ENCODE data around the gene SULT2A1.

DNA sequence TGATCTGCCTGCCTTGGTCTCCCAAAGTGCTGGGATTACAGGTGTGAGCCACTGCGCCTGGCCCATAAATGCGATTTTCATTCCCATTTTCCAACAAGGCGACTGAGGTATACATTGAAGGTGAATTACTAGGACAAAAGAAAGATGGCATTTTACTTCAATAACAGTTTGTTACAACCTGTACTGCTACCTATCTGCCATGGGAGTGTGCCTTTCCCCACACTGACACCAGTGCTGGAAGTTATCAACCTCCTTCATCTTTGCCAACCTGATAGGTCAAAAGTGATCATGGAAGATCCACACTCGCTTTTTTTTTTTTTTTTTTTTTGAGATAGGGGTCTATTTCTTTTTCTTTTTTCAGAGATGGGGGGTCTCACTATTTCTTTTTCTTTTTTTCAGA, 53.4 kb downstream of the SULT2A1 start:
- TF ChIP-seq SP1 (IDR thresholded peaks at IDR 0.05; ENCODE audit: low read depth, low read length) = no peak
- no peak for TF ChIP-seq ZNF274 (IDR thresholded peaks at IDR 0.05; ENCODE audit: borderline replicate concordance, extremely low read depth, low read length)
- TF ChIP-seq POLR2A (IDR thresholded peaks at IDR 0.05; ENCODE audit: control extremely low read depth in 1 of 2, low read depth in 2 of 2, low read length in 2 of 2) = no peak
- TF ChIP-seq, protein P1, sequence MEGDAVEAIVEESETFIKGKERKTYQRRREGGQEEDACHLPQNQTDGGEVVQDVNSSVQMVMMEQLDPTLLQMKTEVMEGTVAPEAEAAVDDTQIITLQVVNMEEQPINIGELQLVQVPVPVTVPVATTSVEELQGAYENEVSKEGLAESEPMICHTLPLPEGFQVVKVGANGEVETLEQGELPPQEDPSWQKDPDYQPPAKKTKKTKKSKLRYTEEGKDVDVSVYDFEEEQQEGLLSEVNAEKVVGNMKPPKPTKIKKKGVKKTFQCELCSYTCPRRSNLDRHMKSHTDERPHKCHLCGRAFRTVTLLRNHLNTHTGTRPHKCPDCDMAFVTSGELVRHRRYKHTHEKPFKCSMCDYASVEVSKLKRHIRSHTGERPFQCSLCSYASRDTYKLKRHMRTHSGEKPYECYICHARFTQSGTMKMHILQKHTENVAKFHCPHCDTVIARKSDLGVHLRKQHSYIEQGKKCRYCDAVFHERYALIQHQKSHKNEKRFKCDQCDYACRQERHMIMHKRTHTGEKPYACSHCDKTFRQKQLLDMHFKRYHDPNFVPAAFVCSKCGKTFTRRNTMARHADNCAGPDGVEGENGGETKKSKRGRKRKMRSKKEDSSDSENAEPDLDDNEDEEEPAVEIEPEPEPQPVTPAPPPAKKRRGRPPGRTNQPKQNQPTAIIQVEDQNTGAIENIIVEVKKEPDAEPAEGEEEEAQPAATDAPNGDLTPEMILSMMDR (IDR thresholded peaks at IDR 0.05; ENCODE audit: control extremely low read depth in 1 of 3, insufficient read depth in 1 of 3, low read depth in 1 of 3, low read length in 3 of 3) = peak in 2 of 3 experiments; percentile 16 to 17; a peak in 2 of 4 replicates
- TF ChIP-seq, protein P2, sequence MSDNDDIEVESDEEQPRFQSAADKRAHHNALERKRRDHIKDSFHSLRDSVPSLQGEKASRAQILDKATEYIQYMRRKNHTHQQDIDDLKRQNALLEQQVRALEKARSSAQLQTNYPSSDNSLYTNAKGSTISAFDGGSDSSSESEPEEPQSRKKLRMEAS (IDR thresholded peaks at IDR 0.05) = no peak
- TF ChIP-seq BCL11A (IDR thresholded peaks at IDR 0.05; ENCODE audit: low read depth in 2 of 2, low read length in 2 of 2) = no peak
- TF ChIP-seq MAFK (IDR thresholded peaks at IDR 0.05; ENCODE audit: low read depth, low read length) = no peak
- no peak for TF ChIP-seq EZH2 (IDR thresholded peaks at IDR 0.05; ENCODE audit: low read depth, low read length, severe bottlenecking)
- TF ChIP-seq, protein P3, sequence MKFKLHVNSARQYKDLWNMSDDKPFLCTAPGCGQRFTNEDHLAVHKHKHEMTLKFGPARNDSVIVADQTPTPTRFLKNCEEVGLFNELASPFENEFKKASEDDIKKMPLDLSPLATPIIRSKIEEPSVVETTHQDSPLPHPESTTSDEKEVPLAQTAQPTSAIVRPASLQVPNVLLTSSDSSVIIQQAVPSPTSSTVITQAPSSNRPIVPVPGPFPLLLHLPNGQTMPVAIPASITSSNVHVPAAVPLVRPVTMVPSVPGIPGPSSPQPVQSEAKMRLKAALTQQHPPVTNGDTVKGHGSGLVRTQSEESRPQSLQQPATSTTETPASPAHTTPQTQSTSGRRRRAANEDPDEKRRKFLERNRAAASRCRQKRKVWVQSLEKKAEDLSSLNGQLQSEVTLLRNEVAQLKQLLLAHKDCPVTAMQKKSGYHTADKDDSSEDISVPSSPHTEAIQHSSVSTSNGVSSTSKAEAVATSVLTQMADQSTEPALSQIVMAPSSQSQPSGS (IDR thresholded peaks at IDR 0.05; ENCODE audit: low read length) = no peak
- no peak for TF ChIP-seq HDAC2 (IDR thresholded peaks at IDR 0.05; ENCODE audit: borderline replicate concordance in 1 of 2, low read depth in 2 of 2, low read length in 2 of 2)
- no peak for TF ChIP-seq TCF12 (IDR thresholded peaks at IDR 0.05; ENCODE audit: low read depth, low read length)
